ENCODE measurements around the gene WDR38. TPM values are rescaled to one million over a fixed set of nuclear protein-coding genes. Genes with fewer than 3 reads are reported as not detected.

WDR38 gene
- total and polyA plus RNA-seq, 8 donors: 1.3 to 8.3 (median 3.6) TPM; not detected in 1

GRCh38 chr9:124882231-124882630 lies 29.0 kb downstream of the WDR38 start:
- Histone ChIP-seq H3K4me3 (no peak overlapping the region), H3K9me3 (no peaks in the 10 kb centered on the region), H3K27ac (no peak overlapping the region), H3K36me3 (peaks cover 0 to 99% of the 10 kb centered on the region in 2 donors), H3K4me1 (no peaks in the 10 kb centered on the region), H3K27me3 (no peaks in the 10 kb centered on the region)
- intact Hi-C loops (cut with DNase I): no loop called here
- DNase-seq (no peak), ATAC-seq (no peak)
- TF ChIP-seq, protein P1, sequence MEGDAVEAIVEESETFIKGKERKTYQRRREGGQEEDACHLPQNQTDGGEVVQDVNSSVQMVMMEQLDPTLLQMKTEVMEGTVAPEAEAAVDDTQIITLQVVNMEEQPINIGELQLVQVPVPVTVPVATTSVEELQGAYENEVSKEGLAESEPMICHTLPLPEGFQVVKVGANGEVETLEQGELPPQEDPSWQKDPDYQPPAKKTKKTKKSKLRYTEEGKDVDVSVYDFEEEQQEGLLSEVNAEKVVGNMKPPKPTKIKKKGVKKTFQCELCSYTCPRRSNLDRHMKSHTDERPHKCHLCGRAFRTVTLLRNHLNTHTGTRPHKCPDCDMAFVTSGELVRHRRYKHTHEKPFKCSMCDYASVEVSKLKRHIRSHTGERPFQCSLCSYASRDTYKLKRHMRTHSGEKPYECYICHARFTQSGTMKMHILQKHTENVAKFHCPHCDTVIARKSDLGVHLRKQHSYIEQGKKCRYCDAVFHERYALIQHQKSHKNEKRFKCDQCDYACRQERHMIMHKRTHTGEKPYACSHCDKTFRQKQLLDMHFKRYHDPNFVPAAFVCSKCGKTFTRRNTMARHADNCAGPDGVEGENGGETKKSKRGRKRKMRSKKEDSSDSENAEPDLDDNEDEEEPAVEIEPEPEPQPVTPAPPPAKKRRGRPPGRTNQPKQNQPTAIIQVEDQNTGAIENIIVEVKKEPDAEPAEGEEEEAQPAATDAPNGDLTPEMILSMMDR (IDR thresholded peaks at IDR 0.05): no peak

DNA sequence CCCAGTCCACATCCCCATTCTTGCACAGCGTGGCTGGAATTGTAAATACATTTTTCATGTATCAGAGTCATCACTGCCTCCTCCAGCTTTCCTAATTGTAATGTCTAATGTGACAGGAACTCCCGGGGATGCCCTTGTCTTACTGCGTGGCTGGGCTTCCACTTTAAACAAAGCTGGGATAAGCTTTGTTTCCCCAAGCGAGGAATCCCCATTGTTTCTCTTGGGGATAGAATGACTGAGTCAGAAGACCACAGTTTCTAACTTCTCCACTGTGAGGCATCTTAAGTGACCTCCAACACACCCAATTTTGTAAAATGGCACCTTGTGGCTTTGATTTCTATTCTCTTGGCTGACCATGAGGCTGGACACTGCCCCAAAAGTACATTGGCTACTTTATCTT lies 31.1 kb downstream of the WDR38 start:
- intact Hi-C loops (cut with DNase I): no loop called here
- ATAC-seq (no peak), DNase-seq (no peak)
- H3K27me3 ChIP-seq: no peaks in the 10 kb centered on the region
- no peak overlapping the region for H3K4me3 ChIP-seq
- peaks cover 0 to 99% of the 10 kb centered on the region in 2 donors for H3K36me3 ChIP-seq
- TF ChIP-seq, protein P1 (IDR thresholded peaks at IDR 0.05): no peak
- H3K27ac ChIP-seq: no peak overlapping the region
- H3K9me3 ChIP-seq: no peaks in the 10 kb centered on the region
- H3K4me1 ChIP-seq: no peaks in the 10 kb centered on the region

GRCh38 chr9:124885551-124885950 lies 32.3 kb downstream of the WDR38 start:
- H3K36me3 ChIP-seq: peaks cover 0 to 99% of the 10 kb centered on the region in 2 donors

DNA sequence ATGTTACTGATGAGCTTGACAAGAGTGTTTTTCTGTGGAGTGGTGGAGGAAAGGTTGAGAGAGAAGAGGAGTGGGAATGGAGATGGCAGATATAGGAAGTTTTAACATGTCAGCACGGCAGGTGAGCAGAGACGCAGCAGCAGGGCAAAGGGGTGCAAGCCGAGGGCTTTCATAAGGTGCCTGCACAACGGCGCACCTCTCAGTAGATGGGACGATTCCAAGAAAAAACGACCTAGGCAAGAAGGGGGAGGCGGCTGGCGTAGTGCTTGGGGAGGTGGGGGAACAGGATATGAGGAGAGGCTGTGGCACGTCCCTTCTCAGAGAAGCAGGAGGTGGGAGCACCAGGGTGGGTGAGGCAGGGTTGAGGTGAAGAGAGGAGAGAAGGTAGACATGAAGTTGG lies 33.2 kb downstream of the WDR38 start:
- Histone ChIP-seq H3K4me1 (no peaks in the 10 kb centered on the region), H3K9me3 (no peaks in the 10 kb centered on the region), H3K4me3 (no peak overlapping the region), H3K36me3 (peaks cover 0 to 99% of the 10 kb centered on the region in 2 donors), H3K27ac (no peak overlapping the region), H3K27me3 (no peaks in the 10 kb centered on the region)
- intact Hi-C loops (cut with DNase I): no loop called here
- TF ChIP-seq, protein P1 (IDR thresholded peaks at IDR 0.05): no peak
- DNase-seq: no peak
- ATAC-seq: no peak

More at GRCh38 chr9:124885551-124885950, 32.3 kb downstream of the WDR38 start:
- ATAC-seq: no peak
- no peak for DNase-seq
- TF ChIP-seq, protein P1 (IDR thresholded peaks at IDR 0.05): no peak
- Histone ChIP-seq H3K4me3 (no peak overlapping the region), H3K27ac (no peak overlapping the region), H3K9me3 (no peaks in the 10 kb centered on the region), H3K27me3 (no peaks in the 10 kb centered on the region), H3K4me1 (no peaks in the 10 kb centered on the region)
- intact Hi-C loops (cut with DNase I): no loop called here

GRCh38 chr9:124886866-124887492 lies 33.7 kb downstream of the WDR38 start:
- Histone ChIP-seq H3K9me3 (no peaks in the 10 kb centered on the region), H3K27me3 (no peaks in the 10 kb centered on the region), H3K27ac (no peak overlapping the region), H3K36me3 (peaks cover 0 to 99% of the 10 kb centered on the region in 2 donors), H3K4me1 (no peaks in the 10 kb centered on the region), H3K4me3 (no peak overlapping the region)
- ATAC-seq (no peak), DNase-seq (no peak)
- intact Hi-C loops (cut with DNase I): no loop called here
- TF ChIP-seq, protein P1 (IDR thresholded peaks at IDR 0.05): no peak
